Fibroblast of pulmonary artery (primary cell): ENCODE measurements around the gene CPLX1.

Experiments used
- DNase-seq: peaks from one replicate; pipeline ENCODE4 v3.0.0-alpha.2; 2010; ENCODE audit warnings: low read depth
- H3K4me3 ChIP-seq: replicated peaks from 2 replicates; pipeline ENCODE4 v1.5.1; 2011; ENCODE audit warnings: low read depth, mild to moderate bottlenecking, control low read depth, low read length, moderate library complexity
- CTCF ChIP-seq: IDR thresholded peaks from 2 replicates; pipeline ENCODE4 v1.5.1; 2011; ENCODE audit warnings: mild to moderate bottlenecking, control low read depth, low read length, inconsistent platforms; ENCODE audit errors: missing control alignments

The CPLX1 gene

GRCh38 chr4:833731-834367, 7.9 kb upstream of the CPLX1 start:
- no peak overlapping the region for H3K4me3 ChIP-seq
- no peak for DNase-seq
- TF ChIP-seq CTCF = no peak

- DNase-seq = no peak
- TF ChIP-seq CTCF = no peak
- H3K4me3 ChIP-seq = no peak overlapping the region
Measured at GRCh38 chr4:833156-833555, 7.2 kb upstream of the CPLX1 start.

- TF ChIP-seq CTCF = no peak
- no peak overlapping the region for H3K4me3 ChIP-seq
- no peak for DNase-seq
Measured at GRCh38 chr4:832536-832935, 6.6 kb upstream of the CPLX1 start.

GRCh38 chr4:832108-832507, 6.2 kb upstream of the CPLX1 start:
- no peak overlapping the region for H3K4me3 ChIP-seq
- TF ChIP-seq CTCF = no peak
- DNase-seq = no peak

GRCh38 chr4:831483-831805, 5.5 kb upstream of the CPLX1 start:
- no peak for TF ChIP-seq CTCF
- DNase-seq = no peak
- no peak overlapping the region for H3K4me3 ChIP-seq

GRCh38 chr4:830601-831482, 4.9 kb upstream of the CPLX1 start:
- TF ChIP-seq CTCF = no peak
- no peak for DNase-seq

More at GRCh38 chr4:830601-831482, 4.9 kb upstream of the CPLX1 start:
- H3K4me3 ChIP-seq = no peak overlapping the region
